GM18520 (cell line): ENCODE data around the gene PHPT1.
"Not testable (repeated sequence)": the region's sequence is repeated elsewhere in the genome, so short reads cannot be mapped to it uniquely, and the experiment has no call there.

Source experiments
- ATAC-seq: cut with Tn5 transposase; IDR thresholded peaks from one replicate; pipeline ENCODE4 v1.9.1; 2021; ENCODE audit not compliant: unreplicated experiment

PHPT1 gene

GRCh38 chr9:136823136-136824046 is 25.8 kb upstream of the PHPT1 start:
- no peak for ATAC-seq

GRCh38 chr9:136824496-136825225 is 24.5 kb upstream of the PHPT1 start:
- ATAC-seq = no peak

- ATAC-seq = no peak
Measured at GRCh38 chr9:136825295-136826187, 23.7 kb upstream of the PHPT1 start.

DNA sequence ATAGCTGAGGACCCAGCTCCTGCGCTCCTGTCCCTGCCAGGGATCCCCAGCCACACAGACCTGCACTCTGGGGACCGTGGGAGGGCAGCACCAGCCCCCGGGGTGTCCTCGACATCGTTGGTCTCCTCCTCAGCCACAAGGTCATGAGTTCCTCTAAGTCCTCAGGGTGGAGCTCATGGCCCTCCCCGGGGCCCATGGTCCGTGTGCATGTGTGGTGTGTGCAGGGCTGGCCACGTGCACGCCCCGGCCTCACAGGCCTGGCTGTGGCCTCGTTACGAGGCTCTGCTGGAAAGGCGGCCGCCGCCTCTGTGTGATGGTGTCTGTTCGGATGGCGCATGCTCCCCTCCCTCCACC is 23.0 kb upstream of the PHPT1 start:
- no peak for ATAC-seq

- no peak for ATAC-seq
Measured at GRCh38 chr9:136826703-136827582, 22.3 kb upstream of the PHPT1 start.

DNA sequence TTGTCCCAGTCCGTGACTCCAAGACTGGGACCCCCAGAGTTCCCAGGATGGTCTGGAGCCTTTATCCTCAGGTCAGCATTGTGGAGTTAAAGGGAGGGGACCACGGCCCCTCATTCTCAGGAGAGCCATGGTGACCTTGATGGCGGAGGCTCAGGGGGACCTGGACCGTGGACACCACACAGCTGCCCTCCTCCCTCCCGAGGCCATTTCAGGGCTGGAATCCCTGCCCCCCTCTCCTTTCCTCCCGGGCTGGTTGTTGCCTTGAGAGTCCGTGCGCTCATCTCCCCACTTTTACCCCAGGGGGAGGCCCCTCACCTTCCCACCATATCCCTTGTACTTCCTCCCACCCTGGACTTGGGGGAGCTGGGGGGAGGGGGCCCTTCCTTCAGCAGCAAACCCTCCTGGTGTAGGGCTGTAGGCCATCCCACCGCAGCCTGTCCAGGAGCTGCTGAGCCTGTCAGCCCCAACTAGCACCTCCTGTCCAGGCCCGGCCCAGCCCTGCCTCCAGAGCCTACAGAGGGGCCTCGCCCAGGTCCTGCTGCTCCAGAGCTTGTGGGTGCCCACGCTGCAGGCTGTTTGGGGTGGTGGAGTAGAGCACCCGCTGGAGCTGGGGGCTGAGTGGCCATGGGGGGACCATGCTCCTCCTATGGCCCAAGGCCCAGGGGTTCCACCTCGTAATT is 21.3 kb upstream of the PHPT1 start:
- ATAC-seq = no peak

GRCh38 chr9:136828474-136829140 is 20.6 kb upstream of the PHPT1 start:
- no peak for ATAC-seq

DNA sequence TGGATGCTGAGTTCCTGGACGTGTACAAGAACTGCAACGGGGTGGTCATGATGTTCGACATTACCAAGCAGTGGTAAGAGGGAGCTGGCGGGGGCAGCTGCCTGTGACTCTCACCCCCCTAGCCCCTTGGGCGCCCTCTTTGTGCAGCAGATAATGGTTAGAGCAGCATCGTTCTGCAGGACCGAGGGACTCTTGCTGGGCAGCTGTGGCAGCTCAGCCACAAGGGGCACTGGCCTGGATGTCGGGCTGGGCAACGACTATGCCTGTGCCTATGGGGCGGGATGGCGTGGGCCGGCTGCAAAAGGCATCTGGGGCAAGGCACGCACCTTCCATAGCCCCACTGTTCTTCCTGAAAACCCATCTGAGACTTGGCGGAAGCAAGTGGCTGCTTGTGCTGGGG is 19.8 kb upstream of the PHPT1 start:
- ATAC-seq = no peak

DNA sequence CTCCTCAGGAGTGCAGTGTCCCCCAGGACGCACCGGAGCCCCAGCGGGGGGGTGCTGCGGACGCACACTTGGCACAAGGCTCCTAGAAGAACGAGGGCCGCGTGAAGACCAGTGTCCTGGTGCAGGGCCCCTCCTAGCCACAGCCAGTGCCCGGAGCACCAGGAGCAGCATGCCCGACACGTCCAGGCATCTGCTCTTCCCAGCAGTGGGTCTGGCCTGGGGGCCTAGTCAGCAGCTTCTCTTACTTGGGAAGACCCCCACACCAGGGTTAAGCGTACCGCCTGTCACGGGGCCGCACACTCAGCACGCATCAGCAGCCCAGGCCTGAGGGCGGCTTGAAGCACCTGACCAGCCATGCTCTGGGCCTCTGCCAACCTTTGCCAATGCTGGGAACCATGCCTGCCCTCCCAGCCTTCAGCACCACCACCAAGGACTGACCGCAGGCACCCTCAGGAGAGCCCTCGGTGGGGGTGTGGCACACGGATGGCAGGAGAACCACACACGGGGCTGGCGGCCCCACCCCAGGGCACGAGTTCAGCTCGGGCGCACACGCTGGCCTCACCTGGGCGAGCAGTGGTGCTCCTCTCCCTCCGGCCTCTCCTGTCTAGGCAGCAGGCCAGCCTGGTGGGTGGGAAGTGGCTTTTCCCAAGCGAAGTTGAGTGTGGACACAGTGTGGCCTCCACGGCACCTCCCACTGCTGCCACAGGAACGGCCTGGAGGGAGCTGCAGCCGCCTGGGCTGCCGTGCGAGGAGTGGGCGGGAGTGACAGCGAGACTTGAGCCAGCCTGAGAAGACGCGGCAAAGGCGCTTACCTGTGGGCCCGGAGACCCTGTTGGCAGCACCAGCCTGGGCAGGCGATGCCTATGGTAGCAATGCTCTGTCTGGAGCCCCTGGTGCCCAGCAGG is 19.0 kb upstream of the PHPT1 start:
- no peak for ATAC-seq

DNA sequence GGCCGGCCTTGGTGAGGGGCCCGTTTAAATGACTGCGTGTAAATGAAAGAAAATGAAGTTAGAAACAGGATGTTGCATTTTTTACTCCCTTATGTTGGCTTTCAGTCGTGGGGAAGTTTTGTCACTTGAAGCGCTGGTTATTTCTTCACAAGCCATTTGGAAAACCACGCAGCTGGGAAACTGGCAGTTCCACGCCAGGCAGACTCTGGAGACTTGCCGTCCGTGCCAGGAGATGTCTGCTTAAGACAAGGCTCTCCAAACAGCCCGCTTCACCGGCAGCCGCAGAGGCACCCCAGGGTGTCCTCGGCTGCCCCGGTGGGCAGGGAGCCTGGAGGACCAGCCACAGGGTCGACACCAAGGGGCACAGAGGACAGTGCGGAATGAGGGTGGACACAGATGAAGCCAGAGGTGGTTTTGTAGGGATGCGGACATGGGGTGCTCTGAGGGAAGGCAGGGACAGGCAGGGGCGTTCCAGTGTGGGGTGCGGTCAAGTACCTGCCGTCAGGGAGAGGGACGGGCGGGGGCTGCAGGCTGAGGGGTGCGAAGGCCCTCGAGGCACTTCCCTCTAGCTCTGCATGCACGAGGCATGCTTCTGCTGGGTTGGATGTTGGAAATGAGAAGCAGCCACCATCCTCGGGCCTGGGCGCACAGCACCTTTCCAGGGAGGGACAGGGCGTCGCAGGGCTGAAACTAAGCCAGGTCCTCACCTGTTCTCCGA is 18.0 kb upstream of the PHPT1 start:
- ATAC-seq = no peak

GRCh38 chr9:136831720-136832104 is 17.5 kb upstream of the PHPT1 start:
- ATAC-seq = no peak

- ATAC-seq = no peak
Measured at GRCh38 chr9:136832581-136832980, 16.6 kb upstream of the PHPT1 start.

DNA sequence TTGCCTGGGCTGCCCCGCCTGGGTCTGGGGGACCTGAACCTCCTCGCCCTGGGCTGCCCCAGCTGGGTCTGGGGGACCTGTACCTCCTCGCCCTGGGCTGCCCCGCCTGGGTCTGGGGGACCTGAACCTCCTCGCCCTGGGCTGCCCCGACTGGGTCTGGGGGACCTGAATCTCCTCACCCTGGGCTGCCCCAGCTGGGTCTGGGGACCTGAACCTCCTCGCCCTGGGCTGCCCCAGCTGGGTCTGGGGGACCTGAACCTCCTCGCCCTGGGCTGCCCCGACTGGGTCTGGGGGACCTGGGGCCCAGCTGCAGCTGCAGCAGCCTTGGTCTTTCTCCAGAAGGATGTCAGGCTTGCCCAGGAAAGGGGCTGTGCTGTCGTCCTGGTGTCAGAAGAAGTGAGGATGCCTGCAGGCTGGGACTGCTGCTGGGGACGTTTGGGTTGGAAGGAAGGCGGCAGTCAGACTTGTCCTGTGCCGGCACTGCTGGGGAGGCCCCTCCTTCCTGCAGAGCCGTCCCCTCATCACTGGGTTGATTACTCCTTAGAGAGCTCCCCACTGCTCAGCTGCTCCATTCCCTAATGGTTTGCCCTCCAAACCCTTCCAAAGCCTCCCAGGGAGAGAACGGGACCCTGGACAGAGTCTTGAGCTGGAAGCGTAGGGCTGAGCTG is 15.7 kb upstream of the PHPT1 start:
- ATAC-seq = not testable (repeated sequence)

DNA sequence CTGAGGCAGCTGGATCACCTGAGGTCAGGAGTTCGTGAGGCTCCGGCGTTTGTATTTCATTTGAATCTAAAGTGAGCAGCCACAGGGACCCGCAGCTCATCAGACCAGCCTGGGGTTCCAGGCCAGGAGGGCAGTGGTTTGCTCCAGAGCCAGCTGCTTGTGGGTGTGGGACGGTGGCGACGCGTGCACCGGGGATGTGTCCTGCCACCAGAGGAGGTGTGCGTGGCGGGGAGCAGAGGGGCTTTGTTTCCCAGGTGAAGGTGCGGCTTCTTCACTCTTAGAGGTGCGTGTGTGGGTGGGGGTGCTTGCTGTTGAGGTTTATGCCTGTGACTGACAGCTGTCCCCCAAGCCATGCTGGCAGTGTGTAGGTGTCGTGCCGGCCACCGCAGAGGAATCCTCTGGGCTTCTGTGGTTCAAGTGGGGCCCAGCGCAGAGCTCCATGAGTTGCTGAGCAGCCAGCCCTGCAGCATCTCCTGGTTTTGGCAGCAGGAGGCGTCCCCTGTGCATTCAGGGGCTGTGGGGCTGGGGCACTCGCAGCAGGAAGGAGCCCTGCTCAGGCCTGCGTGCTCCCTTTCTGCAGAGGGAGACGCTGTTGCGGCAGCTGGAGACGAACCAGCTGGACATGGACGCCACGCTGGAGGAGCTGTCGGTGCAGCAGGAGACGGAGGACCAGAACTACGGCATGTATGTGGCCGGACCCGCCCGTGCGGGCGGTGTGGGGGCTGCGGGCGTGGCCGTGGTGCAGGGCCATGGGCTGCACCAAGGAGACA is 13.9 kb upstream of the PHPT1 start:
- ATAC-seq = no peak

GRCh38 chr9:136835932-136836904 is 13.0 kb upstream of the PHPT1 start:
- no peak for ATAC-seq
